Neural cell (in vitro differentiated cells): ENCODE results near the gene UGGT1. TPM values are rescaled to one million over a fixed set of nuclear protein-coding genes. Genes with fewer than 3 reads are reported as not detected.
"Not testable (repeated sequence)": the region's sequence is repeated elsewhere in the genome, so short reads cannot be mapped to it uniquely, and the experiment has no call there.

ENCODE experiments used
- H2AFZ ChIP-seq: fragments of 200-600, 300-800 bp; sonication (generic), shearing (Covaris generic); 2 replicates; pipeline ENCODE4 v1.6.0; 2014; ENCODE audit warnings: low read depth, mild to moderate bottlenecking, antibody characterized with exemption, low read length, moderate library complexity
- H3F3A ChIP-seq: fragments of 200-600 bp; shearing (Covaris generic); 2 replicates; pipeline ENCODE4 v1.6.1; 2016; ENCODE audit warnings: mild to moderate bottlenecking, moderate library complexity, mixed read lengths, antibody characterized with exemption, low read length; ENCODE audit not compliant: insufficient read depth, poor library complexity, severe bottlenecking
- H3K27ac ChIP-seq: fragments of 200-600, 300-800 bp; sonication (generic), shearing (Covaris generic); 2 replicates; pipeline ENCODE4 v1.5.1; 2014; ENCODE audit warnings: mild to moderate bottlenecking, low read length, moderate library complexity
- H3K27me3 ChIP-seq: fragments of 300-800, 200-600 bp; sonication (generic), shearing (Covaris generic); 2 replicates; pipeline ENCODE4 v1.6.0; 2014; ENCODE audit warnings: mild to moderate bottlenecking, low read depth, low read length, moderate library complexity; ENCODE audit not compliant: insufficient read depth
- H3K36me3 ChIP-seq: fragments of 300-800, 200-600 bp; sonication (generic), shearing (Covaris generic); 2 replicates; pipeline ENCODE4 v1.5.1; 2014; ENCODE audit warnings: mild to moderate bottlenecking, antibody characterized with exemption, low read length, moderate library complexity; ENCODE audit not compliant: insufficient read depth
- H3K4me2 ChIP-seq: fragments of 300-800, 200-600 bp; sonication (generic), shearing (Covaris generic); 2 replicates; pipeline ENCODE4 v1.6.0; 2014; ENCODE audit warnings: mild to moderate bottlenecking, low read length
- H3K4me3 ChIP-seq: fragments of 300-800, 200-600 bp; sonication (generic), shearing (Covaris generic); 2 replicates; pipeline ENCODE4 v1.5.1; 2014; ENCODE audit warnings: mild to moderate bottlenecking, low read length, moderate library complexity
- H3K79me2 ChIP-seq: fragments of 200-600 bp; shearing (Covaris generic); replicated peaks from 2 replicates; pipeline ENCODE4 v1.6.0; 2014; ENCODE audit warnings: mild to moderate bottlenecking, low read length, moderate library complexity; ENCODE audit not compliant: insufficient read depth
- H3K9ac ChIP-seq: fragments of 300-800, 200-600 bp; sonication (generic), shearing (Covaris generic); 2 replicates; pipeline ENCODE4 v1.6.1; 2016; ENCODE audit warnings: mild to moderate bottlenecking, low read length, mixed read lengths
- H3K9me2 ChIP-seq: fragments of 200-600 bp; shearing (Covaris generic); 2 replicates; pipeline ENCODE4 v1.6.1; 2016; ENCODE audit warnings: mild to moderate bottlenecking, low read length, mixed read lengths; ENCODE audit not compliant: insufficient read depth
- H3K9me3 ChIP-seq: fragments of 200-600, 300-800 bp; sonication (generic), shearing (Covaris generic); 2 replicates; pipeline ENCODE4 v1.6.1; 2016; ENCODE audit warnings: mild to moderate bottlenecking, mixed run types, low read length, moderate library complexity, mixed read lengths
- H4K20me1 ChIP-seq: fragments of 200-600 bp; shearing (Covaris generic); 2 replicates; pipeline ENCODE4 v1.6.1; 2016; ENCODE audit warnings: mild to moderate bottlenecking, mixed run types; ENCODE audit not compliant: insufficient read depth
- EP300 ChIP-seq: fragments of 450-650 bp; conservative IDR thresholded peaks from 2 replicates; pipeline ENCODE4 v1.6.1; 2014; ENCODE audit warnings: antibody characterized with exemption, mild to moderate bottlenecking, moderate library complexity; ENCODE audit not compliant: poor library complexity, severe bottlenecking
- EZH2 ChIP-seq: fragments of 200-600, 300-800 bp; shearing (Covaris generic), sonication (generic); IDR thresholded peaks from 2 replicates; pipeline ENCODE4 v1.6.1; 2014; ENCODE audit warnings: antibody characterized with exemption, low read length, borderline replicate concordance, mild to moderate bottlenecking; ENCODE audit not compliant: insufficient read depth, poor library complexity, severe bottlenecking
- MXI1 ChIP-seq: fragments of 450-650 bp; conservative IDR thresholded peaks from 2 replicates; pipeline ENCODE4 v1.6.1; 2014; ENCODE audit warnings: antibody characterized with exemption, mild to moderate bottlenecking; ENCODE audit not compliant: poor library complexity, severe bottlenecking
- POLR2AphosphoS5 ChIP-seq: IDR thresholded peaks from 2 replicates; pipeline ENCODE4 v1.6.1; 2012
- RAD21 ChIP-seq: fragments of 450-650 bp; conservative IDR thresholded peaks from 2 replicates; pipeline ENCODE4 v1.6.1; 2014; ENCODE audit warnings: antibody characterized with exemption, mild to moderate bottlenecking, moderate library complexity
- SMC3 ChIP-seq: fragments of 450-650 bp; conservative IDR thresholded peaks from 2 replicates; pipeline ENCODE4 v1.6.1; 2014; ENCODE audit warnings: antibody characterized with exemption, mild to moderate bottlenecking, moderate library complexity; ENCODE audit not compliant: poor library complexity
- TAF1 ChIP-seq: IDR thresholded peaks from 2 replicates; pipeline ENCODE4 v1.6.1; 2012; ENCODE audit warnings: low read depth
- polyA plus RNA-seq: library from polyadenylated mRNA; depleted of rRNA; stranded (reverse); fragments of >200 nt; gene quantifications from 2 replicates; pipeline ENCODE4 v1.2.3, GENCODE V29; 2014
- TF ChIP-seq, protein P1 (sequence below): IDR thresholded peaks from 2 replicates; pipeline ENCODE4 v1.6.1; 2012; ENCODE audit warnings: borderline replicate concordance
- TF ChIP-seq, protein P2 (sequence below): fragments of 450-650 bp; IDR thresholded peaks from 2 replicates; pipeline ENCODE4 v1.5.1; 2014; ENCODE audit warnings: antibody characterized with exemption, mild to moderate bottlenecking, moderate library complexity; ENCODE audit not compliant: poor library complexity, severe bottlenecking

UGGT1 gene
- polyA plus RNA-seq, 1 donor from 2014 or later = 26.3 TPM

DNA sequence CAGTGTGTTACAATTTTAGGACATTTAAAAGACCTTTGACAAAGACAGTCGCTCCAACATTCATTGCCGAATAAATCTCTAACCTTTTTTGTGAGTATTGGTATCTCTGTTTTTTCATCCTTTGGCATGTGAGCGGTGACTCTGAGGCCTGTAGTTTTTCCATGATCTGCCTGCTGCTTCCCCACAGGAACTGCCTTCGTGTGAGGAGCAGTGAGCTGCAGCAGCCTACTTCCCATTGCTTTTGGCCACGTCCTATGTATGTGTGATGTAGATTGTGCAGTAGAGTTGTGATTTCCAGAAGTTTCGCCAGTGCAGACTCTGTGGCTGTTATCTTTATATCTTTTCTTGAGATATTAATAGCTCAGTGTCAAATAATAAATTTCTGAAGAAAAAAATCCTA is 79.8 kb downstream of the UGGT1 start:
- H3K27ac ChIP-seq = no peak overlapping the region
- peaks cover 12% of the 10 kb centered on the region for H3K36me3 ChIP-seq
- H3K4me2 ChIP-seq = no peak overlapping the region
- H4K20me1 ChIP-seq = no peaks in the 10 kb centered on the region
- no peaks in the 10 kb centered on the region for H3K79me2 ChIP-seq
- no peaks in the 10 kb centered on the region for H3K9me2 ChIP-seq
- H3F3A ChIP-seq = no peaks in the 10 kb centered on the region
- no peaks in the 10 kb centered on the region for H3K27me3 ChIP-seq
- no peaks in the 10 kb centered on the region for H3K9me3 ChIP-seq
- no peak overlapping the region for H3K4me3 ChIP-seq
- H2AFZ ChIP-seq = no peak overlapping the region
- no peak overlapping the region for H3K9ac ChIP-seq
- TF ChIP-seq TAF1 (no peak), SMC3 (no peak), EP300 (no peak), EZH2 (no peak), MXI1 (no peak), POLR2AphosphoS5 (no peak), RAD21 (no peak)
- TF ChIP-seq, protein P1, sequence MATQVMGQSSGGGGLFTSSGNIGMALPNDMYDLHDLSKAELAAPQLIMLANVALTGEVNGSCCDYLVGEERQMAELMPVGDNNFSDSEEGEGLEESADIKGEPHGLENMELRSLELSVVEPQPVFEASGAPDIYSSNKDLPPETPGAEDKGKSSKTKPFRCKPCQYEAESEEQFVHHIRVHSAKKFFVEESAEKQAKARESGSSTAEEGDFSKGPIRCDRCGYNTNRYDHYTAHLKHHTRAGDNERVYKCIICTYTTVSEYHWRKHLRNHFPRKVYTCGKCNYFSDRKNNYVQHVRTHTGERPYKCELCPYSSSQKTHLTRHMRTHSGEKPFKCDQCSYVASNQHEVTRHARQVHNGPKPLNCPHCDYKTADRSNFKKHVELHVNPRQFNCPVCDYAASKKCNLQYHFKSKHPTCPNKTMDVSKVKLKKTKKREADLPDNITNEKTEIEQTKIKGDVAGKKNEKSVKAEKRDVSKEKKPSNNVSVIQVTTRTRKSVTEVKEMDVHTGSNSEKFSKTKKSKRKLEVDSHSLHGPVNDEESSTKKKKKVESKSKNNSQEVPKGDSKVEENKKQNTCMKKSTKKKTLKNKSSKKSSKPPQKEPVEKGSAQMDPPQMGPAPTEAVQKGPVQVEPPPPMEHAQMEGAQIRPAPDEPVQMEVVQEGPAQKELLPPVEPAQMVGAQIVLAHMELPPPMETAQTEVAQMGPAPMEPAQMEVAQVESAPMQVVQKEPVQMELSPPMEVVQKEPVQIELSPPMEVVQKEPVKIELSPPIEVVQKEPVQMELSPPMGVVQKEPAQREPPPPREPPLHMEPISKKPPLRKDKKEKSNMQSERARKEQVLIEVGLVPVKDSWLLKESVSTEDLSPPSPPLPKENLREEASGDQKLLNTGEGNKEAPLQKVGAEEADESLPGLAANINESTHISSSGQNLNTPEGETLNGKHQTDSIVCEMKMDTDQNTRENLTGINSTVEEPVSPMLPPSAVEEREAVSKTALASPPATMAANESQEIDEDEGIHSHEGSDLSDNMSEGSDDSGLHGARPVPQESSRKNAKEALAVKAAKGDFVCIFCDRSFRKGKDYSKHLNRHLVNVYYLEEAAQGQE = no peak
- TF ChIP-seq, protein P2, sequence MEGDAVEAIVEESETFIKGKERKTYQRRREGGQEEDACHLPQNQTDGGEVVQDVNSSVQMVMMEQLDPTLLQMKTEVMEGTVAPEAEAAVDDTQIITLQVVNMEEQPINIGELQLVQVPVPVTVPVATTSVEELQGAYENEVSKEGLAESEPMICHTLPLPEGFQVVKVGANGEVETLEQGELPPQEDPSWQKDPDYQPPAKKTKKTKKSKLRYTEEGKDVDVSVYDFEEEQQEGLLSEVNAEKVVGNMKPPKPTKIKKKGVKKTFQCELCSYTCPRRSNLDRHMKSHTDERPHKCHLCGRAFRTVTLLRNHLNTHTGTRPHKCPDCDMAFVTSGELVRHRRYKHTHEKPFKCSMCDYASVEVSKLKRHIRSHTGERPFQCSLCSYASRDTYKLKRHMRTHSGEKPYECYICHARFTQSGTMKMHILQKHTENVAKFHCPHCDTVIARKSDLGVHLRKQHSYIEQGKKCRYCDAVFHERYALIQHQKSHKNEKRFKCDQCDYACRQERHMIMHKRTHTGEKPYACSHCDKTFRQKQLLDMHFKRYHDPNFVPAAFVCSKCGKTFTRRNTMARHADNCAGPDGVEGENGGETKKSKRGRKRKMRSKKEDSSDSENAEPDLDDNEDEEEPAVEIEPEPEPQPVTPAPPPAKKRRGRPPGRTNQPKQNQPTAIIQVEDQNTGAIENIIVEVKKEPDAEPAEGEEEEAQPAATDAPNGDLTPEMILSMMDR = no peak

DNA sequence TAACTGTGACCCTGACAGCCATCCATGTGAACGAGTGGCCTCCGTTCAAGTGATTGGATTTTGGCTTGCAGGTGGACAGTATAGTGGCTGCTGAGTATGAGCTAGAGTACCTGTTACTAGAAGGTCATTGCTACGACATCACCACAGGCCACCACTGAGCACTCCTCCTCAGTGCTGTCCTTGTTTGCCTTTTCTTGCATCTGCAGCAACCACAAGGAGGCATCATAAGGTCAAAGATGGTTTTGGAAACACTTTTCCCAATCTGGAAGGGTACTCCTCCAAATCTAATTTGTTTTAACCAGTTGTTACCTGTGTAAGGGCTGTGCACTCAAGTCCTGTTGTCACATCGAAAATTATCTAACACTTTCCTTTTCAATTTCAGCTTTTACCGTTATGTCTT is 81.2 kb downstream of the UGGT1 start:
- no peaks in the 10 kb centered on the region for H3K27me3 ChIP-seq
- H3K27ac ChIP-seq = no peak overlapping the region
- peaks cover 4% of the 10 kb centered on the region for H3K36me3 ChIP-seq
- no peaks in the 10 kb centered on the region for H3K9me2 ChIP-seq
- H3F3A ChIP-seq = no peaks in the 10 kb centered on the region
- no peaks in the 10 kb centered on the region for H4K20me1 ChIP-seq
- H3K9ac ChIP-seq = no peak overlapping the region
- H3K9me3 ChIP-seq = no peaks in the 10 kb centered on the region
- H3K4me3 ChIP-seq = no peak overlapping the region
- H2AFZ ChIP-seq = no peak overlapping the region
- TF ChIP-seq, protein P2 = peak; percentile 44
- TF ChIP-seq RAD21 (peak; percentile 38), EP300 (no peak), SMC3 (peak; percentile 50), TAF1 (no peak), EZH2 (no peak)
- no peaks in the 10 kb centered on the region for H3K79me2 ChIP-seq
- no peak overlapping the region for H3K4me2 ChIP-seq

DNA sequence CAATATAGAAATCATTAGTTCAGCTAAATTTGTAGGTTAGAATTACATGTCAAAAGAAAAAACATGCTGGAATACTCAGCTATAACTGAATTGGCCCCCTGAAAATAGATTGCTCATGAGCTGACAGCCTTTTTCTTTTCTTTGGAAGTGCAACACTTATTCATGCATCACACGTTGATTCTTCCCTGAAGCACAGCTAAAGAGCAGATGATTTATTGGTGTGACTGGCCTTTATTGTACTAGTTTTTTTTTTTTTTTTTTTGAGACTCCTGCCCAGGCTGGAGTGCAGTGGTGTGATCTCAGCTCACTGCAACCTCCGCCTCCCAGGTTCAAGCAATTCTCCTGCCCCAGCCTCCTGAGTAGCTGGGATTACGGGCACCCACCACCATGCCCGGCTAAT is 83.1 kb downstream of the UGGT1 start:
- H3F3A ChIP-seq, H3K4me2 ChIP-seq, H3K4me3 ChIP-seq, H4K20me1 ChIP-seq, H2AFZ ChIP-seq, H3K9ac ChIP-seq, H3K79me2 ChIP-seq, H3K9me3 ChIP-seq, H3K9me2 ChIP-seq, H3K36me3 ChIP-seq, H3K27ac ChIP-seq, H3K27me3 ChIP-seq: not testable (repeated sequence)
